ENCODE data around the gene FIS1.
"Not testable (repeated sequence)": the region's sequence is repeated elsewhere in the genome, so short reads cannot be mapped to it uniquely, and the experiment has no call there.

The FIS1 gene

GRCh38 chr7:101287032-101287431 lies 42.2 kb upstream of the FIS1 start:
- H3K4me3 ChIP-seq (ENCODE audit: low read length), result no peak overlapping the region
- no peak overlapping the region for H3K27ac ChIP-seq (ENCODE audit: low read depth, low read length)
- TF ChIP-seq EZH2phosphoT487 (IDR thresholded peaks at IDR 0.05; ENCODE audit: borderline replicate concordance, low read length) (no peak), CTCF (IDR thresholded peaks at IDR 0.05; ENCODE audit: low read depth, low read length, poor library complexity, severe bottlenecking) (no peak)
- no peaks in the 10 kb centered on the region for H4K20me1 ChIP-seq (ENCODE audit: control insufficient read depth, insufficient read depth, low read depth, low read length)
- H3K9me2 ChIP-seq (replicated peaks; ENCODE audit: control insufficient read depth, low read length), result no peaks in the 10 kb centered on the region
- no peak overlapping the region for H3K4me2 ChIP-seq (ENCODE audit: low read length)
- no peaks in the 10 kb centered on the region for H3F3A ChIP-seq (ENCODE audit: control insufficient read depth, insufficient read depth)
- peaks cover 17% of the 10 kb centered on the region for H3K27me3 ChIP-seq (ENCODE audit: control insufficient read depth, low read length)
- H3K9me3 ChIP-seq (ENCODE audit: control insufficient read depth, insufficient read depth, low read length), result no peaks in the 10 kb centered on the region
- H3K4me1 ChIP-seq (ENCODE audit: control insufficient read depth, low read length), result peaks cover 21% of the 10 kb centered on the region
- no peaks in the 10 kb centered on the region for H3K36me3 ChIP-seq (ENCODE audit: control insufficient read depth, low read length)
- no peaks in the 10 kb centered on the region for H3K79me2 ChIP-seq (ENCODE audit: control insufficient read depth, low read length)

DNA sequence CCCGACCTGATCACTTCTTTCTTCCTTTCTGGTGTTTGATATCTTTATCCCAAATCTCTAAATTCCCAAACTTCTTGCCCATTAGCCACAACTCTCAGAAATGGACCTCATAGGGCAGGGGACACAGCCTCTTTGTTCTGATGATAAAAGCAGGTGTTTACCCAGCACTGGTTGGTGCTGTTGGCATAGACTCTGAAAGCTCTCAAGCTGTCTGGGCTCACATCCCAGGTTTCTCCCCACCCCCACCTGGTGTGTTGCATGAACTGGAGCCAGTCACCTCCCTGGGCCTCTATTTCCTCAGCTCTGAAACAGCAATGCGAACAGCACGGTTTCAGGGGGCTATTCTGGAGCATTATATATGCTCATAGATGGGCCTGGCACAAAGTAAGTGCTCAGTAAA lies 41.0 kb upstream of the FIS1 start:
- peaks cover 21% of the 10 kb centered on the region for H3K4me1 ChIP-seq (ENCODE audit: control insufficient read depth, low read length)
- not testable (repeated sequence) for H3F3A ChIP-seq (ENCODE audit: control insufficient read depth, insufficient read depth); H3K4me2 ChIP-seq (ENCODE audit: low read length); H3K79me2 ChIP-seq (ENCODE audit: control insufficient read depth, low read length); H4K20me1 ChIP-seq (ENCODE audit: control insufficient read depth, insufficient read depth, low read depth, low read length); H3K36me3 ChIP-seq (ENCODE audit: control insufficient read depth, low read length); H3K27ac ChIP-seq (ENCODE audit: low read depth, low read length); H3K9me2 ChIP-seq (replicated peaks; ENCODE audit: control insufficient read depth, low read length); H3K9me3 ChIP-seq (ENCODE audit: control insufficient read depth, insufficient read depth, low read length); H3K4me3 ChIP-seq (ENCODE audit: low read length)
- H3K27me3 ChIP-seq (ENCODE audit: control insufficient read depth, low read length), result peaks cover 13% of the 10 kb centered on the region

- no peaks in the 10 kb centered on the region for H3K36me3 ChIP-seq (ENCODE audit: control insufficient read depth, low read length)
- no peaks in the 10 kb centered on the region for H4K20me1 ChIP-seq (ENCODE audit: control insufficient read depth, insufficient read depth, low read depth, low read length)
- H3K79me2 ChIP-seq (ENCODE audit: control insufficient read depth, low read length), result no peaks in the 10 kb centered on the region
- H3K4me1 ChIP-seq (ENCODE audit: control insufficient read depth, low read length), result peaks cover 18% of the 10 kb centered on the region
- no peak overlapping the region for H3K27ac ChIP-seq (ENCODE audit: low read depth, low read length)
- H3F3A ChIP-seq (ENCODE audit: control insufficient read depth, insufficient read depth), result no peaks in the 10 kb centered on the region
- H3K27me3 ChIP-seq (ENCODE audit: control insufficient read depth, low read length), result peaks cover 9% of the 10 kb centered on the region; the same call in 1 of the 2 replicates
- no peaks in the 10 kb centered on the region for H3K9me3 ChIP-seq (ENCODE audit: control insufficient read depth, insufficient read depth, low read length)
- H3K9me2 ChIP-seq (replicated peaks; ENCODE audit: control insufficient read depth, low read length), result no peaks in the 10 kb centered on the region
- TF ChIP-seq CTCF (IDR thresholded peaks at IDR 0.05; ENCODE audit: low read depth, low read length, poor library complexity, severe bottlenecking), result no peak
- no peak for TF ChIP-seq EZH2phosphoT487 (IDR thresholded peaks at IDR 0.05; ENCODE audit: borderline replicate concordance, low read length)
- no peak overlapping the region for H3K4me3 ChIP-seq (ENCODE audit: low read length)
- no peak overlapping the region for H3K4me2 ChIP-seq (ENCODE audit: low read length)
Observed at GRCh38 chr7:101285171-101285570, 40.3 kb upstream of the FIS1 start.

DNA sequence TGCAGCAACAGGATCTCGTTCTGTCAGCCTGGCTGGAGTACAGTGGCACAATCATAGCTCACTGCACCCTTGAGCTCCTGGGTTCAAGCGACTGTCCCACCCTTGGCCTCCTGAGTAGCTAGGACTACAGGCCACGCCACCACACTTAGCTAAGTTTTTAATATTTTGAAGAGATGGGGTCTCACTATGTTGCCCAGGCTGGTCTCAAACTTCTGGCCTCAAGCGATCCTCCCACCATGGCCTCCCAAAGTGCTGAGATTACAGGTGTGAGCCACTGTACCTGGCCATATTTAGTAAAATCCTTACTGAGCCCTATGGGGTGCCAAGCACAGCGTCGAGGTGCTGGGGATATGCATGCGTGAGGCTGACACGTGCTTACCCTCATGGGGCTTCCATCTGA lies 36.0 kb upstream of the FIS1 start:
- not testable (repeated sequence) for H3F3A ChIP-seq (ENCODE audit: control insufficient read depth, insufficient read depth); H4K20me1 ChIP-seq (ENCODE audit: control insufficient read depth, insufficient read depth, low read depth, low read length); H3K27ac ChIP-seq (ENCODE audit: low read depth, low read length); H3K36me3 ChIP-seq (ENCODE audit: control insufficient read depth, low read length); H3K4me3 ChIP-seq (ENCODE audit: low read length); H3K9me2 ChIP-seq (replicated peaks; ENCODE audit: control insufficient read depth, low read length); H3K9me3 ChIP-seq (ENCODE audit: control insufficient read depth, insufficient read depth, low read length); H3K27me3 ChIP-seq (ENCODE audit: control insufficient read depth, low read length); H3K4me1 ChIP-seq (ENCODE audit: control insufficient read depth, low read length); H3K79me2 ChIP-seq (ENCODE audit: control insufficient read depth, low read length); H3K4me2 ChIP-seq (ENCODE audit: low read length)
